Measurements from ENCODE around the gene PRR23E.

The PRR23E gene

GRCh38 chr3:127228866-127229265 lies 35.9 kb downstream of the PRR23E start:
- Histone ChIP-seq H3K9me3 (ENCODE audit: control insufficient read depth, insufficient read depth, low read depth, low read length) (no peaks in the 10 kb centered on the region), H3K4me1 (ENCODE audit: control insufficient read depth, insufficient read depth, low read length) (no peaks in the 10 kb centered on the region), H3K36me3 (ENCODE audit: control insufficient read depth in 2 of 2, insufficient read depth in 1 of 2, low read length in 2 of 2) (no peaks in the 10 kb centered on the region), H3K27ac (ENCODE audit: extremely low read depth, low read depth, low read length) (no peak overlapping the region), H3K4me3 (ENCODE audit: low read depth, low read length) (no peak overlapping the region)
- ChIA-PET CTCF (no interaction called here), POLR2A (no interaction called here)
- TF ChIP-seq WT1 (tag by site-specific recombination; IDR thresholded peaks at IDR 0.05) (no peak), ZBTB8A (tag by site-specific recombination; IDR thresholded peaks at IDR 0.05) (no peak), ZNF362 (tag by site-specific recombination; IDR thresholded peaks at IDR 0.05) (no peak), KLF16 (tag by site-specific recombination; IDR thresholded peaks at IDR 0.05) (no peak), ZNF837 (tag by site-specific recombination; IDR thresholded peaks at IDR 0.05) (no peak), ZNF426 (tag by site-specific recombination; IDR thresholded peaks at IDR 0.05) (no peak), MEIS1 (CRISPR knock-in tag; IDR thresholded peaks at IDR 0.05; ENCODE audit: borderline replicate concordance) (no peak), ZBTB20 (tag by site-specific recombination; IDR thresholded peaks at IDR 0.05) (no peak), PRDM2 (tag by site-specific recombination; IDR thresholded peaks at IDR 0.05; ENCODE audit: borderline replicate concordance) (no peak), ZNF112 (tag by site-specific recombination; IDR thresholded peaks at IDR 0.05) (no peak), ZNF639 (tag by site-specific recombination; IDR thresholded peaks at IDR 0.05) (no peak), ZNF280C (tag by site-specific recombination; IDR thresholded peaks at IDR 0.05) (no peak), ZNF777 (tag by site-specific recombination; IDR thresholded peaks at IDR 0.05; ENCODE audit: borderline replicate concordance) (no peak), ZNF423 (tag by site-specific recombination; IDR thresholded peaks at IDR 0.05) (no peak), HOXA7 (CRISPR knock-in tag; IDR thresholded peaks at IDR 0.05; ENCODE audit: borderline replicate concordance) (no peak), ZNF843 (tag by site-specific recombination; IDR thresholded peaks at IDR 0.05) (no peak), PRDM4 (tag by site-specific recombination; IDR thresholded peaks at IDR 0.05) (no peak)

Measured in HEK293 (cell line).